GM18511 (cell line): ENCODE results near the gene SLC1A5.
"Not testable (repeated sequence)": the region's sequence is repeated elsewhere in the genome, so short reads cannot be mapped to it uniquely, and the experiment has no call there.

ENCODE experiments used
- ATAC-seq: cut with Tn5 transposase; IDR thresholded peaks from one replicate; pipeline ENCODE4 v1.9.1; 2021; ENCODE audit warnings: mild to moderate bottlenecking, moderate library complexity; ENCODE audit not compliant: unreplicated experiment

SLC1A5 gene

DNA sequence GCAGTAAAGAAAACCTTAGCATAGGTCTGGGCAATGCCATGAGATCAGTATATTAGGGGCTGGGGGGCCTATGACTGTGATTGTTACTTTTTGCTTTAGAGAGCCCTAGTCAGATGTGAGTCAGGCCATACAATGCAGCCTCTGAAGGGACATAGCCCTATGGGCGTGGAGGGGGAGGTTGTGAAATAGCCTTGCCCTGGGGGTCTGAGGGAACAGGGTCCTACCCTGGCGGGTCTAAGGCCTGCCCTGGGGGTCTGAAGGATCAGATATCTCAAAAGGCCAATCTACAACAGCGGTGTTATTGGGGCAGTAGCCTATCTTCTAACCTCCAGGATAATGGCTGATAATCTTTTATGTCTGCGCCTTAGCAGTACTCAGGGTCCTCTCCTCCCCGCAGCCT, 13.8 kb upstream of the SLC1A5 start:
- ATAC-seq = no peak

DNA sequence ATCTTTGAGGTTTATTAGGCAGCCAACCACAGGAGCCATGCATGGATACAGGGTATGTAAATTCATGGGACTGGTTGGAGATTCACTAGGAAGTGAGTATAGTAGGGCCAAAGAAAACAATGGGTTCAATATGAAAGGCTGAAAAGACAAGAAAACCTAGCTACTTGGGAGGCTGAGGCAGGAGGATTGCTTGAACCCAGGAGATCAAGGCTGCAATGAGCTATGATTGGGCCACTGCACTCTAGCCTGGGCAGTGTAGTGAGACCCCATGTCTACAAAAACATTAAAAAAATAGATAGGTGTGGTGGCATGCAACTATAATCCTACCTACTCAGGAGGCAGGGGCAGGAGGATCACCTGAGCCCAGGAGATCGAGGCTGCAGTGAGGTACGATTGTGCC, 10.3 kb upstream of the SLC1A5 start:
- no peak for ATAC-seq

DNA sequence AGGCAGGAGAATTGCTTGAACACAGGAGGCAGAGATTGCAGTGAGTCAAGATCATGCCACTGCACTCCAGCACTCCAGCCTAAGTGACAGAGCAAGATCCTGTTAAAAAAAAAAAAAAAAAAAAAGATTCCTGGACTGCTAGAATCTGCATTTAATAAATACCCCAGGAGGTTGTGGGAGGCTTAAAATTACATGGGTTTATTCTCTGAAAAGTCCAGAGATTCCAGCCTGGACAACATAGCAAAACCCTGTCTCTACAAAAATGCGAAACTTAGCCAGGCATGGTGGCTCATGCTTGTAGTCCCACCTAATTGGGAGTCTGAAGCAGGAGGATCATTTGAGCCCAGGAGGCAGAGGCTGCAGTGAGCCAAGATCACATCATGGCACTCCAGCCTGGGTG, 9.5 kb upstream of the SLC1A5 start:
- no peak for ATAC-seq

DNA sequence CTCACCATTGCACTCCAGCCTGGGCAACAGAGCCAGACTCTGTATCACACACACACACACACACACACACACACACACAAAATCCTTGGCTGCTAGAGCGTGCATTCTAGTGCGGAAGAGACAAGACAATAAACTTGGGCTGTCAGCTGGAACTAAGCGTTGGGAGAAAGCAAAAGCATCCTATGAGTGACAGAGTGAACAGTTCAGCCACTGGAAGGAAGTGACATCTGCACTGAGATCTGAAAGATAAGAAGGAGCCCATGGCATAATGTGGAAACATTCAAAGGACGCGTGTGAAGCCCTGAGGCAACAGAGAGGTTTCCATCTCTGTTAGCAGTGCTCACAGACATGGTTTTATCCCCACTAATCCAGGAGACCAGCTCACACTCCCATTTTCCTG, 3.5 kb upstream of the SLC1A5 start:
- no peak for ATAC-seq

DNA sequence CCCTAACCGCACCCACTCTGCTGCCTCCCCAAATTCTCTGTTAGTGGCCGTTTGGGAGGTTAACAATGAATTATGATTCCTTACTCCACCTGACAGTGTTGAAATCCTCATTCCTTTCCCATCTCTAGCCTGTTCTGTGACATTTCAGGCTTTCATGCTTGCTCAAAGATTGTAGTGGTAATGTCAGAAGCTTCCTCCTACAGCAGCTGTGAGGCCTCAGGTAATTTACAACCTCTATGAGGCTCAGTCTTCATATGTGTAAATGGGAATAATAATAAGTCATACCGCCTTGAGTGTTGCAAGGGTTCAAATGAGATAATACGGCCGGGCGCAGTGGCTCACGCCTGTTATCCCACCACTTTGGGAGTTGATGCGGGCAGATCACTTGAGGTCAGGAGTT, 977 bp upstream of the SLC1A5 start:
- ATAC-seq = no peak

DNA sequence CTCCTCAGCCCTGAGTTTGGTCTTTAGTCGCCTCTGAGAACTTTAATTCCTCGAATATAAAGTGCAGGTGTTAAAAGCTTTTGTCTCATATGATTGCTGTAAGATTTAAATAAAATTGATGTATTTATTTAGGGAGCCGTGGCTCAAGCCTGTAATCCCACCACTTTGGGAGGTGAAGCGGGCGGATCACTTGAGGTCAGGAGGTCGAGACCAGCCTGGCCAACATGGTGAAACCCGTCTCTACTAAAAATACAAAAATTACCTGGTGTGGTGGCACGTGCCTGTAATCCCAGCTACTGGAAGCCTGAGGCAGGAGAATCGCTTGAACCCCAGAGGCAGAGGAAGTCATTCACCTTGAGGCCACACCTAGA, 559 bp upstream of the SLC1A5 start:
- ATAC-seq = no peak

DNA sequence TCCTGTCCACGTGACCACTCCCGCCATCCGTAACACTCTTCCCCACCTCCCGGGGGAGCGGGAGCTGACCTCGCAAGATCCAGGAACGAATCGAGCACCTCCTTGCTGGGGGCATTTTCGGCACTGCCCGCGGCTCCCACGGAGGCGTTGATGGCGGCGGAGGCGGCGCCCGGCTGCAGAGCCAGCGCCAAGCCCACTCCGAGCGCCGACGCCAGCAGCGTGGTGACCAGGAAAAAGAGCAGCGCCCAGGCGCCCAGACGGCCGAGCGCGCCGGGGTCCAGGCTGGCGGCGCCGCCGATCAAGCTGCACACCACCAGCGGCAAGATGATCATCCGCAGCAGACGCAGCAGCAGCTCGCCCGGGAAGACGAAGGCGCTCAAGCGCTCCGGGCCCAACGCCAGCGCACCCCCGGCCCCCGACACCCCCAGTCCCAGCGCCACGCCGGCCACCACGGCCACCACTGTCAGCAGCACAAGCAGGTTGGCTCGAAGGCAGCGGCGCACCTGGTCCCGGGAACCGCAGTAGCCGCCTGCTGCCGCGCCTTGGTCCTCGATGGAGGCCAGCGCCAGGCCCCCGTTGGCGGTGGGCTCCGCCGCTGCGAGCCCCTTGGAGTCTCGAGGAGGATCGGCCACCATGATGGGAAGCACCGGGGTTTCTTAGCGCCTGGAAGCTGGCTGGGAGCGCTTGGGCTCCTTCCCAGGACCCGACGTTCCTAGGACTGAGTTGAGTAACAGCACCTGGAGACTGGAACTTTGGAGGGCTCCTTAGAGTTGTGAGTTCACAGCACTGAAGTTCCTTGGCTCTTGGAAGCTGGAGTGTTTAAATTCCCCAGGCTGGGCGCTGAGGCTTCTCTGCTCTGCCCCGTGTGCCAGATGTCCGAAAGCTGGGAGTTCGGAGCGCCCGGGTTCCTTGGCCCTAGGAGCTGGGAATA, 798 bp downstream of the SLC1A5 start:
- no peak for ATAC-seq

DNA sequence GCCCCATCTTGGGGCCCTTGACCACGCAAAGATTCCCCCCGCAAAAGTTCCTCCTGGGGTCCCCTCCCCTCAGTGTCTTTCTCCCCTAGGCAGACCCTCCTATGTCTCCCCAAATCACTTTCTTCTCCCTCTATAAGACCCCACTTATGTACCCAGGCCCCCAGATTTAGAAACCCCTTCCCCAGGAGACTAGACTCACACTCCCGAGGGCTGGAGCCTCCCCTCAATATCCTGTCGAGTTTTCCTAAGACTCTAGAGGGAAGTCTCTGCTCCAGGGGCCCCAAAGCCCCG, 1.4 kb downstream of the SLC1A5 start:
- ATAC-seq = no peak

DNA sequence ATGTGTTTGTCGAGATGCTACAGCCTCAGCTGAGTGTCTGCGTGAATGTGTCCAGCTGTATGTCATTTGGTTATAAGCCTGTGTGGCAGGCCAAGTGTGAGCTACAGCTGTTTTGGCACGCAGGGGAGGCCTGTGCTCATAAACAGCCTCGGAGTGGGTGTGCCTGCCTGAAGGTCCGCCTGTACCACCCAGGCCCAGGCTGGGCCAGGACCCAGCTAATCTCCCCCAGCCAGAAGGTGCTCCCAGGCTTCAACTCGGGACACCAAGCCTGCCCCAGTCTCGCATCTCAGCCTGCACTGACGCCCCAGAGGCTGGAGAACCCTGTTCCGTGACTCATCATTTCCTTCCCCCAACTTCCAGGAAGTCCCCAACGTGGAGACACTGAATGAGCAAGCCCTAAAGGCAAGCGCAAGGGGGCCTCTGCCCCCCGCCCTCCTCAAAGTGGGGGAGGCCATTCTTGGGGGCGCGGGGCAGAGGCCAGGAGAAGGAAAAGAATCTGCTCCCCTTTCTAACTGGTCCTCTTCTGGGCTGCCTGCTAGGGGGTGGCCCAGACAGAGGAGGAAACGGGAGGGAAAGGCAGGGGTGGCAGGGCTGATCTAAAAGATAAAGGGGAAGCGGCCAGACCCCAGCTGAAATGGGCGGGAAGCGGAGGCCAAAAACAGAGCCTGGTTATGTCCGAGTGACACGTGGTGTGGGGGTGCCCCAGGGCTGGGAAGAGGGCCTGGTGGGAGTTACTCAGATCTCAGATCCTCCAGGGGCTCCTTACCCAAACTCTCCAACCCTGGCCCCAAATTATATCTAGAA, 2.0 kb downstream of the SLC1A5 start:
- ATAC-seq = peak; percentile 44

DNA sequence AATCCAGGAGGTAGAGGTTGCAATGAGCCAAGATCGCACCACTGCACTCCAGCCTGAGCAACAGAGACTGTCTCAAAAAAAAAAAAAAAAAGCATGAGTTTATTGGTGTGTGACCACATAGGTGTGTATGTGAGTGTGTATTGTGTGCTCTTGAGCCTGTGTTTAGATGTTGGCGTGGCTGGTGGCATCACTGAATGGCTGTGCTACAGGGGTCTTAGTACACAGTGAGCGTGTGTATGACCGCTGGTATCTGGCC, 2.5 kb downstream of the SLC1A5 start:
- ATAC-seq = no peak

DNA sequence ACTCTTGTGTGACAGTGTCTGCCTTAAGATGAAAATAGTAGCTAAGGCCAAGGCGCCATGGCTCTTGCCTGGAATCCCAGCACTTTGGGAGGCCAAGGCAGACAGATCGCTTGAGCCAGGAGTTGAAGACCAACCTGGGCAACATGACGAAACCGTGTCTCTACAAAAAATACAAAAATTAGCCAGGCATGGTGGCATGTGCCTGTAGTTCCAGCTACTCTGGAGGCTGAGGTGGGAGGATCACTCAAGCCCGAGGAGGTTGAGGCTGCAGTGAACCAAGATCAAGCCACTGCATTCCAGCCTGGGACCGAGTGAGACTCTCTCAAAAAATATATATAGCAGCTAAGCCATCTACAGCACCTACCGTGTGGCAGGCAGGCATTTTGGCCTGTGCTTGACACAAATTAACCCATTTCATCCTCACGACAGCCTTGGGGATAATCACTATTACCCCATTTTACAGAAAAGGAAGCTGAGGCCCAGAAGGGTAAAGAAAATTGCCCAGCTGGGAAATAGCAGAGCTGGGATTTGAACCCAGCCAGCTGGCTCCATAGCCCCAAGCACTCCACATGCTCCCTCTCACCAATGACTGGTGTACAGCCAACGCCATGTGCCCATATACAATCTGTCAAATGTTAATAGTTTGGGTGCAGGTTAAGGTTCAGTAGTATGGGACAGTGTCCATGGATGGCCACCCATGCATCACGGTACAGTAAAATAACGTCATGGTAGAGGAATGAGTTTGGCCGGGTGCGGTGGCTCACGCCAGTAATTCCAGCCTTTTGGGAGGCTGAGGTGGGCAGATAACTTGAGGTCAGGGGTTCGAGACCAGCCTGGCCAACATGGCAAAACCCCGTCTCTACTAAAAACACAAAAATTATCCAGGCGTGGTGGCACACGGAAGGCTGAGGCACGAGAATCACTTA, 3.1 kb downstream of the SLC1A5 start:
- ATAC-seq = no peak

DNA sequence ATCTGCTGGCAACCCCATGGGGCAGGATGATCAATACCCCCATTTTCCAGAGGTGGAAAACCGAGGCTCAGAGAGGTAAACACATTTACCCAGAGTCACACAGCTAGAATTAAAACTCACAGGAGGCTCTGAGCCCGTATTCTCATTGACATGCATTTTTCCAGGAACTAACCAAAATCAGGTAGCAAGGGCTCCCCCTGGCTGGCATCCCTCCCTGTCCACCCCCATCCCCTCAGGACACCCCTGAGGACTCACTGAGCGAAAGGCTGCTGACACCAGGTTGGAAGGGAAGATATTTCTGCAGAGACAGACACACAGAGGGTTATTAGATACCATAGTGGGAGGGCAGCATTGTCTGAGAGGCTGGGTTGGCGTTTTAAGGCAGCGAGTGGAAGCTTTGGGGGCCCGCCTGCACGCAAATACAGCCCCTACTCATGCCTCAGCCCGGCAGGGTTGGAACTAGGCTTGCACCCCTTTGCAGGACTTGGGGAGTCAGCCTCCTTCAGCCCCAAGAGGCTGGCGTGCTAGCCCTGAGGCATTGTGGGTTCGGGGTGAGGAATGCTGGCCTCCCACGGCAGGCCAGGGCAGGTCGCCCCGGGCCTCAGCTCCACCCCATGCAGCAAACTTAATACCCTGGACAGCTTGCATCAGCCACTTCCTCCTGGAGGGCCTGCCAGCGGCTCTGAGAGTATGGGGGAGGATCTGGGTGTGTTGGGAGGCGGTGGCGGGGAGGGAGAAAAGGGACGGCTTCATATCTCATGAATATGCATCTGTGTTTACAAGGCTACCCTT, 3.9 kb downstream of the SLC1A5 start:
- no peak for ATAC-seq

DNA sequence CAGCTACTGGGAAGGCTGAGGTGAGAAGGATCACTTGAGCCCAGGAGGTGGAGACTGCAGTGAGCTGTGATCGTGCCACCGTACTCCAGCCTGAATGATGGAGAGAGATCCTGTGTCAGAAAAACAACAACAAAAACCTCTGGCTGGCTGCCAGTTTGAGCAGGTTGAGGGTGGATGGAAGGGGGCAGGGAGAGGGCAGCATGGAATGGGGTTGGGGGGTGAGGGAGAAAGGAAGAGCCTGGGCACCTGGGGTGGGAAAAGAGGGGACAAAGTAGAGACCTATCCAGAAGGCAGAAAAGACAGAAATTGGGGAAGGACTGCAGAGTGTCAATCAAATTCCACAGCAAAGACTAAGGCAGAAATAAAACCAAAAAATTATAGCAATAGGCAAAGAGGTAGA, 4.7 kb downstream of the SLC1A5 start:
- ATAC-seq = no peak

DNA sequence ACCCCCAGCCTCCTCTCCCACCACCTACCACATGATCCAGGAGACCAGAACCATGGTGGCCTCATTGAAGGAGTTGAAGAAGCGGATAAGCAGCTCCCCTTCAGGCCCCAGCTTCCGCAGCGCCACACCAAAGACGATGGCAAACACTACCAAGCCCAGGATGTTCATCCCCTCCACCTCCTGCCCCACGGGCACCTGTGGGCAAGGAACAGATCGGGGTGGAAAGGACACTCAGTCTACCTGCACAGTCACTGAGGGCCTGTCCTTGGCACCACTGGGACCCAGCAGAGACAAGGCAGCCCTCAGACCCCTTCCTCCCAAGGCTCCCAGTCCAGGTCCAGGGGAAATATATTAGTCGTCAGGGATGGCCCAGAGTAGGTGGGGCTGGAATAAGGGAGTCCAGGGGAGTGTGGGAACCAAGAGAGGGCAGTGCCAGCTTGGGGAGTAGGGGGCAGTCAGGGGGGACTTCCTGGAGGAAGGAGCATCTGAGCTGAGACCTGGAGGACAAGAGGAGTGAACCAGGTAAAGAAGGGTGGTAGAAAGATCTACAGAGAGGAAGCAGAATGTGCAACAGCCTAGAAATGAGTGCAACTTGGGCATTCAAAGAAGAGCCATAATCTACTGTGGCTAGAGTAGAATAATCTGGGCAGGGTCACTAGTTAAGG, 5.9 kb downstream of the SLC1A5 start:
- ATAC-seq = no peak

DNA sequence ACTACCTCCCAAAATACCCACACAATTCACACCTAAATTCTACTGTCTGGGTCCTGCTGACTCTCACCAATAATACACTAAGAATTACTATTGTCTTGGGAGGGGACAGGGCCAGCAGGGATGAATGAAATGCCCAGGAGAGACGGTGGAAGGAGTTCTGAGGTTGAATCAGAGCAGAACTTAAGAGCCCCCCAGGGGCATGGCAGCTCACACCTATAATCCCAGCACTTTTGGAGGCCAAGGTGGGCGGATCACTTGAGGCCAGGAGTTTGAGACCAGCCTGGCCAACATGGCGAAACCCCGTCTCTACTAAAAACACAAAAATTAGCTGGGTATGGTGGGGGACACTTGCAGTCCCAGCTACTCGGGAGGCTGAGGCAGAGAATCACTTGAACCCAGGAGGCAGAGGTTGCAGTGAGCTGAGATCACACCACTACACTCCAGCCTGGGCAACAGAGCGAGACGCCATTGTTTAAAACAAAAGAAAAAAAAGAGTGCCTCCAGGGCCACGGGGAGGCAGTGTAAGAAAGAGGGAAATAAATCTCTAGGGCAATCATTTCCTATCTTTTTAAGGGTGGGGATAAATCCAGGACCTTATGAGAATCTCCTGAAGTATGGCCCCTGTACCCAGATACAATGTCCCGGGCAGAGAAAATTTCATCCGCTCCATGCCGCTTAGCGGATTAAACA, 10.3 kb downstream of the SLC1A5 start:
- not testable (repeated sequence) for ATAC-seq

DNA sequence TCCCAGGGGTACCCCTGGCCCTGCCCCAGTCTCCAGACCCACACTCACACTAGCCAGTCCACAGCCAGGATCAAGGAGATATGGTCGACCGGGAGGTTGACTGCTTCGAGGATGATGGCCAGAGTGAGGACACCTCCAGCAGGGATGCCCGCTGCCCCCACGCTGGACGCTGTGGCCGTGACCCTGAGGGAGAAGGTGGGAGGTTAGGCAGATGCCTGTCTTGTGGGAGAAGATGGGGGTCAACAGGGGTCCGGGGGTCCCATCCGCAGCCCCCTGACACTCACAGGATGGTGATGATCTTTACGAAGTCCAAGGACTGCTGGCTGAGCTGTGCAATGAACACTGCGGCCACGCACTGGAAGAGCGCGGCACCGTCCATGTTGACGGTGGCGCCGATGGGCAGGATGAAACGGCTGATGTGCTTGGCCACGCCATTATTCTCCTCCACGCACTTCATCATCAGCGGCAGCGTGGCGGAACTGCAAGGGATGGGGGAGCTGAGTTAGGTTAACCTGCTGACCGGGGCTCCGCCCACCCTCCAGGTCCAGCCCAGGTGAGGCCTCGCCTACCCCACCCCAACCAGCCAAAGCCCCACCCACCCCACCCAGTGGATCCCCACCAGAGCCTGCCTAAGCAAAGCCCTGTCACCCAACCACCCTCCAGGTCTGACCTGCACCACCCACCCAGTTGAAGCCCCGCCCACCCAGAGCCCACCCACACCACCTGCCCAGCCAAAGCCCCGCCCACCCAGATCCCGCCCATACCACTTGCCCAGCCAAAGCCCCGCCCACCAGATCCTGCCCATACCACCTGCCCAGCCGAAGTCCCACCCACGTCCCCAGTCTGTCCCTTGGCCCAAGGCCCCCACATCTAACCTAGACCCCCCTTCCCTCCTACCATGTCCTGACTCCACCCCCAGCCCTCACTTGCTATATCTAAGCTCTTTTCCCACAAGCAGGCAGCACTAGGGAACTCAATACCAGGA, 11.2 kb downstream of the SLC1A5 start:
- ATAC-seq = no peak

DNA sequence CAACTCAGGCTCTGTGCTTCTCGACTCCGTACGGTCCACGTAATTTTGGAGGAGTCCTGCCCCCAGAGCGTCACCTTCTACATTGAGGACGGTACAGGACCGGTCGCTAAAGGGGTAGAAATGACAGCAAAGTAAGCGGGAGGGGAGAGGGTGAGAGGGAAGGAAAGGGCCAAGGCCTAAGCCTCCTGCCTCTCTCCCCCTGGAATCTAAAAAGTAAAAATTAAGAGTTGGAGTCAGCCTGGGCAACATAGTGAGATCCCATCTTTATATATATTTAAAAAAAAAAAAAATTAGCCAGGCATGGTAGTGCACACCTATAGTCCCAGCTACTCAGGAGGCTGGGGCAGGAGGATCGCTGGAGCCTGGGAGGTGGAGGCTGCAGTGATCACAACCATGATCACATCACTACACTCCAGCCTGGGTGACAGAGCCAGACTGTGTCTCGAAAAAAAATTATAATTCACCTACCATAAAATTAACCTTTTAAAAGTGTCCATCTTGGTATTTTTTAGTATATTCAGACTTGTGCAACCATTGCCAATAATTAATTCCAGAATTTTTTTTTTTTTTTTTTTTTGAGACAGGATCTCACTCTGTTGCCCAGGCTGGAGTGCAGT, 12.6 kb downstream of the SLC1A5 start:
- no peak for ATAC-seq

DNA sequence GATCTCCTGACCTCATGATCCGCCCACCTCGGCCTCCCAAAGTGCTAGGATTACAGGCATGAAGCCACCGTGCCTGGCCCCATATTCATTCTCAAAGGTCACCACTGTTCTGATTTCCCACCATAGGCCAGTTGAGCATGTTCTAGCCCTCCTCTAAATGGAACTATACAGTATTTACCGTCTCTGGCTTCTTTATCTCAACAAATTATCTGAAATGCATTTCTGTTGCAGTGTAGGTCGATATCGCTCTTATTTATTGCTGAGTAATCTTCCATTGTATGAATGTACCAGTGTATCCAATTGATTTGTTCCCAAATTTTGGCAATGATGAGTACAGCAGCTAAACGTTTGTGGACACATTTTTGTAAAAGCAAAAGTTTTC, 15.4 kb downstream of the SLC1A5 start:
- ATAC-seq = no peak
